Loucy (cell line): ENCODE results near the gene AHI1.

Source experiments
- EZH2phosphoT487 ChIP-seq: fragments of 200-600 bp; IDR thresholded peaks from 2 replicates; pipeline ENCODE4 v1.6.1; 2018; ENCODE audit warnings: antibody characterized with exemption, mild to moderate bottlenecking, moderate library complexity, borderline replicate concordance
- TF ChIP-seq, protein P1 (sequence below): fragments of 200-600 bp; sonication (generic); conservative IDR thresholded peaks from 2 replicates; pipeline ENCODE4 v1.5.1; 2014; ENCODE audit warnings: mild to moderate bottlenecking, antibody characterized with exemption, low read length

DNA sequence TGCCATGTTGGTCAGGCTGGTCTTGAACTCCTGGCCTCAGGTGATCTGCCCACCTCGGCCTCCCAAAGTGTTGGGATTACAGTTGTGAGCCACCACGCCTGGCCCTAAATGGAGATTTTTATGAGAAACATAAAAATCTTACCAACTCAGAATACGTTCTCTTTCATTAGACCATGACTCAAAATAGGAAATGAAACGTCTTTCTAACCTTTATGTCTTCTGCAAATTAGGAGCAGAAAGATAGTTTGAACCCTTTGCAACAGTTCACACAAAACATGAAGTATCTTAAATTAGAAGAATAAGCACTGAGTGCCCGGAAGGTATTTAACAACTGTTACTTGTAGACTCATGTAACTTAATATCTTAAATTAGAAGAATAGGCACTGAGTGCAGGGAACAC, 48.3 kb downstream of the AHI1 start:
- TF ChIP-seq, protein P1, sequence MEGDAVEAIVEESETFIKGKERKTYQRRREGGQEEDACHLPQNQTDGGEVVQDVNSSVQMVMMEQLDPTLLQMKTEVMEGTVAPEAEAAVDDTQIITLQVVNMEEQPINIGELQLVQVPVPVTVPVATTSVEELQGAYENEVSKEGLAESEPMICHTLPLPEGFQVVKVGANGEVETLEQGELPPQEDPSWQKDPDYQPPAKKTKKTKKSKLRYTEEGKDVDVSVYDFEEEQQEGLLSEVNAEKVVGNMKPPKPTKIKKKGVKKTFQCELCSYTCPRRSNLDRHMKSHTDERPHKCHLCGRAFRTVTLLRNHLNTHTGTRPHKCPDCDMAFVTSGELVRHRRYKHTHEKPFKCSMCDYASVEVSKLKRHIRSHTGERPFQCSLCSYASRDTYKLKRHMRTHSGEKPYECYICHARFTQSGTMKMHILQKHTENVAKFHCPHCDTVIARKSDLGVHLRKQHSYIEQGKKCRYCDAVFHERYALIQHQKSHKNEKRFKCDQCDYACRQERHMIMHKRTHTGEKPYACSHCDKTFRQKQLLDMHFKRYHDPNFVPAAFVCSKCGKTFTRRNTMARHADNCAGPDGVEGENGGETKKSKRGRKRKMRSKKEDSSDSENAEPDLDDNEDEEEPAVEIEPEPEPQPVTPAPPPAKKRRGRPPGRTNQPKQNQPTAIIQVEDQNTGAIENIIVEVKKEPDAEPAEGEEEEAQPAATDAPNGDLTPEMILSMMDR, result no peak
- no peak for TF ChIP-seq EZH2phosphoT487
